ENCODE data around the gene CST9L.

- TF ChIP-seq CTCF (IDR thresholded peaks at IDR 0.05) (no peak), POLR2A (IDR thresholded peaks at IDR 0.05) (no peak)
Measured at GRCh38 chr20:23554401-23554800, 13.9 kb downstream of the CST9L start.

All from heart left ventricle (tissue), 13 donors.